ENCODE measurements around the gene ADAD2.

DNA sequence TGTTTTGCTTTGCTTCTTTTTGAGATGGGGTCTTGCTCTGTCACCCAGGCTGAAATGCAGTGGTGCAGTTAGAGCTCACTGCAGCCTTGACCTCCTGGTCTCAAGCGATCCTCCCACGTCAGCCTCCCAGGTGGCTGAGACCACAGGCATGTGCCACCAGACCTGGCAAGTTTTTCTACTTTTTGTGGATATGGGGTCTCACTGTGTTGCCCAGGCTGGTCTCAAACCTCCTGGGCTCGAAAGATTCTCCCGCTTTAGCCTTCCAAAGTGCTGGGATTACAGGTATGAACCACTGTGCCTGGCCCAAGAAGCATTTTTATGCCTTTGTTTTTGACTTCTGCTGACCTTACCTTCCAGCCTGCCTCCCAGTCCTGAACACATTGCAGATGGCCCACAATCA lies 35.7 kb upstream of the ADAD2 start:
- TF ChIP-seq, protein P1, sequence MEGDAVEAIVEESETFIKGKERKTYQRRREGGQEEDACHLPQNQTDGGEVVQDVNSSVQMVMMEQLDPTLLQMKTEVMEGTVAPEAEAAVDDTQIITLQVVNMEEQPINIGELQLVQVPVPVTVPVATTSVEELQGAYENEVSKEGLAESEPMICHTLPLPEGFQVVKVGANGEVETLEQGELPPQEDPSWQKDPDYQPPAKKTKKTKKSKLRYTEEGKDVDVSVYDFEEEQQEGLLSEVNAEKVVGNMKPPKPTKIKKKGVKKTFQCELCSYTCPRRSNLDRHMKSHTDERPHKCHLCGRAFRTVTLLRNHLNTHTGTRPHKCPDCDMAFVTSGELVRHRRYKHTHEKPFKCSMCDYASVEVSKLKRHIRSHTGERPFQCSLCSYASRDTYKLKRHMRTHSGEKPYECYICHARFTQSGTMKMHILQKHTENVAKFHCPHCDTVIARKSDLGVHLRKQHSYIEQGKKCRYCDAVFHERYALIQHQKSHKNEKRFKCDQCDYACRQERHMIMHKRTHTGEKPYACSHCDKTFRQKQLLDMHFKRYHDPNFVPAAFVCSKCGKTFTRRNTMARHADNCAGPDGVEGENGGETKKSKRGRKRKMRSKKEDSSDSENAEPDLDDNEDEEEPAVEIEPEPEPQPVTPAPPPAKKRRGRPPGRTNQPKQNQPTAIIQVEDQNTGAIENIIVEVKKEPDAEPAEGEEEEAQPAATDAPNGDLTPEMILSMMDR (conservative IDR thresholded peaks at IDR 0.05), result no peak
- TF ChIP-seq EZH2 (IDR thresholded peaks at IDR 0.05; ENCODE audit: low read depth), result no peak
